Calu3 (cell line): Measurements from ENCODE around the gene GAMT. TPM values are rescaled to one million over a fixed set of nuclear protein-coding genes. Genes with fewer than 3 reads are reported as not detected.

Source experiments
- BruUV-seq: library from RNA; stranded (reverse); fragments of 400-500 nt; replicated peaks from 2 replicates; lab custom pipeline; 2021; lab: Mats Ljungman, UMichigan
- CTCF ChIA-PET: fragments of 300-600 bp; sonication (Branson Sonifier 250); formaldehyde crosslinking; loops from one replicate; lab custom pipeline; 2022; ENCODE audit warnings: antibody characterized with exemption; lab: Charles Lee
- DNase-seq: peaks from one replicate; pipeline ENCODE4 v3.0.0; 2022
- H3K27ac Mint-ChIP-seq: one replicate; pipeline ENCODE4 v1.8.0; 2022; ENCODE audit warnings: mixed read lengths; ENCODE audit not compliant: unreplicated experiment
- H3K27me3 Mint-ChIP-seq: one replicate; pipeline ENCODE4 v1.8.0; 2022; ENCODE audit warnings: mixed read lengths; ENCODE audit not compliant: unreplicated experiment
- H3K36me3 Mint-ChIP-seq: one replicate; pipeline ENCODE4 v1.8.0; 2022; ENCODE audit warnings: mild to moderate bottlenecking, moderate library complexity, mixed read lengths; ENCODE audit not compliant: insufficient read depth, unreplicated experiment
- H3K4me1 Mint-ChIP-seq: one replicate; pipeline ENCODE4 v1.8.0; 2022; ENCODE audit warnings: mild to moderate bottlenecking, low read depth, mixed read lengths; ENCODE audit not compliant: unreplicated experiment
- H3K4me3 Mint-ChIP-seq: one replicate; pipeline ENCODE4 v1.8.0; 2022; ENCODE audit warnings: mild to moderate bottlenecking, low read depth, moderate library complexity, mixed read lengths; ENCODE audit not compliant: unreplicated experiment
- H3K9me3 Mint-ChIP-seq: one replicate; pipeline ENCODE4 v1.8.0; 2022; ENCODE audit warnings: low read depth, mixed read lengths; ENCODE audit not compliant: unreplicated experiment
- intact Hi-C: fragments of 100-400 bp; cut with micrococcal nuclease; formaldehyde crosslinking; loops from one replicate; pipeline ENCODE4 v1.10.0; 2022; ENCODE audit not compliant: unreplicated experiment
- total RNA-seq: library from RNA; stranded (reverse); gene quantifications from 2 replicates; pipeline ENCODE4 v1.2.3, GENCODE V29; 2022
- TF ChIP-seq, protein P1 (sequence below): fragments of 200-600 bp; IDR thresholded peaks from one replicate; pipeline ENCODE4 v1.8.0; 2022; ENCODE audit warnings: antibody characterized with exemption; ENCODE audit not compliant: unreplicated experiment

Gene GAMT
- total RNA-seq, 1 experiment from 2014 or later: 14.3 TPM

GRCh38 chr19:1373042-1373533 lies 28.3 kb downstream of the GAMT start:
- no peak for DNase-seq
- H3K4me1 Mint-ChIP-seq: no peaks in the 10 kb centered on the region
- no peak overlapping the region for H3K4me3 Mint-ChIP-seq
- intact Hi-C loops: loop anchor here (2.0 kb wide), 1 partner anchor 94 kb away; no protein-coding TSS in a partner anchor
- TF ChIP-seq, protein P1, sequence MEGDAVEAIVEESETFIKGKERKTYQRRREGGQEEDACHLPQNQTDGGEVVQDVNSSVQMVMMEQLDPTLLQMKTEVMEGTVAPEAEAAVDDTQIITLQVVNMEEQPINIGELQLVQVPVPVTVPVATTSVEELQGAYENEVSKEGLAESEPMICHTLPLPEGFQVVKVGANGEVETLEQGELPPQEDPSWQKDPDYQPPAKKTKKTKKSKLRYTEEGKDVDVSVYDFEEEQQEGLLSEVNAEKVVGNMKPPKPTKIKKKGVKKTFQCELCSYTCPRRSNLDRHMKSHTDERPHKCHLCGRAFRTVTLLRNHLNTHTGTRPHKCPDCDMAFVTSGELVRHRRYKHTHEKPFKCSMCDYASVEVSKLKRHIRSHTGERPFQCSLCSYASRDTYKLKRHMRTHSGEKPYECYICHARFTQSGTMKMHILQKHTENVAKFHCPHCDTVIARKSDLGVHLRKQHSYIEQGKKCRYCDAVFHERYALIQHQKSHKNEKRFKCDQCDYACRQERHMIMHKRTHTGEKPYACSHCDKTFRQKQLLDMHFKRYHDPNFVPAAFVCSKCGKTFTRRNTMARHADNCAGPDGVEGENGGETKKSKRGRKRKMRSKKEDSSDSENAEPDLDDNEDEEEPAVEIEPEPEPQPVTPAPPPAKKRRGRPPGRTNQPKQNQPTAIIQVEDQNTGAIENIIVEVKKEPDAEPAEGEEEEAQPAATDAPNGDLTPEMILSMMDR: no peak
- H3K27me3 Mint-ChIP-seq: no peaks in the 10 kb centered on the region
- no TSS peak for BruUV-seq
- no peak overlapping the region for H3K27ac Mint-ChIP-seq
- no peaks in the 10 kb centered on the region for H3K9me3 Mint-ChIP-seq
- peaks cover 31% of the 10 kb centered on the region for H3K36me3 Mint-ChIP-seq
- CTCF ChIA-PET: interaction anchor here (1.0 kb wide), 1 partner anchor 94 kb away, joined by 3 read pairs; no protein-coding TSS in a partner anchor

DNA sequence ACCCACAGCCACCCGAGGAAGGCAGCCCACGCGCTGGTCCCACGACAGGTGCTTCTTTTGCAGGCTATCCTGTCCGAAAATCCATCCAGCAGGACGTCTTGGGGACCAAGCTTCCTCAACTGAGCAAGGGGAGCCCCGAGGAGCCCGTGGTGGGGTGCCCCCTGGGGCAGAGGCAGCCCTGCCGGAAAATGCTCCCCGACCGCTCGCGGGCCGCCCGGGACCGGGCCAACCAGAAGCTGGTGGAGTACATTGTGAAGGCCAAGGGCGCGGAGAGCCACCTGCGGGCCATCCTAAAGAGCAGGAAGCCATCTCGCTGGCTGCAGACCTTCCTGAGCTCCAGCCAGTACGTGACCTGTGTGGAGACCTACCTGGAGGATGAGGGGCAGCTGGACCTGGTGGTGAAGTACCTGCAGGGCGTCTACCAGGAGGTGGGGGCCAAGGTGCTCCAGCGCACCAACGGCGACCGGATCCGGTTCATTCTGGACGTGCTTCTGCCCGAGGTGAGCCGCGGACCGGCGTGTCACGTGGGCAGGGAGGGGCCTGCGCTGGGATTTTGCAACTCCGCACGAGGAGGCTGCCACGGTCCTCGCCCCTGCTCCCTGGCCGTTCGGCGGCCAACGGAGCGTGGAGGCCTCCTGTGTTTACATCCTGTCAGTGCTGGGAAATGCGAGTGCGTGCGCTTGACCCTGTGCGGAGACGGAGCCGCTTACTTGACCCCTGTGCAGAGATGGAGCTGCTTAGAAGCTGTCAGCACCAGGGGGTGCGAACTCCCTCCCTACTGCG lies 30.6 kb downstream of the GAMT start:
- no peak overlapping the region for H3K27ac Mint-ChIP-seq
- CTCF ChIA-PET: interaction anchor here (0.6 kb wide), 1 partner anchor 193 kb away, joined by 4 read pairs; no protein-coding TSS in a partner anchor
- no peak for DNase-seq
- peaks cover 23% of the 10 kb centered on the region for H3K36me3 Mint-ChIP-seq
- TF ChIP-seq, protein P1: no peak
- H3K27me3 Mint-ChIP-seq: no peaks in the 10 kb centered on the region
- no peaks in the 10 kb centered on the region for H3K9me3 Mint-ChIP-seq
- H3K4me3 Mint-ChIP-seq: no peak overlapping the region
- no peaks in the 10 kb centered on the region for H3K4me1 Mint-ChIP-seq
- intact Hi-C loops: no loop called here
- BruUV-seq: no TSS peak

DNA sequence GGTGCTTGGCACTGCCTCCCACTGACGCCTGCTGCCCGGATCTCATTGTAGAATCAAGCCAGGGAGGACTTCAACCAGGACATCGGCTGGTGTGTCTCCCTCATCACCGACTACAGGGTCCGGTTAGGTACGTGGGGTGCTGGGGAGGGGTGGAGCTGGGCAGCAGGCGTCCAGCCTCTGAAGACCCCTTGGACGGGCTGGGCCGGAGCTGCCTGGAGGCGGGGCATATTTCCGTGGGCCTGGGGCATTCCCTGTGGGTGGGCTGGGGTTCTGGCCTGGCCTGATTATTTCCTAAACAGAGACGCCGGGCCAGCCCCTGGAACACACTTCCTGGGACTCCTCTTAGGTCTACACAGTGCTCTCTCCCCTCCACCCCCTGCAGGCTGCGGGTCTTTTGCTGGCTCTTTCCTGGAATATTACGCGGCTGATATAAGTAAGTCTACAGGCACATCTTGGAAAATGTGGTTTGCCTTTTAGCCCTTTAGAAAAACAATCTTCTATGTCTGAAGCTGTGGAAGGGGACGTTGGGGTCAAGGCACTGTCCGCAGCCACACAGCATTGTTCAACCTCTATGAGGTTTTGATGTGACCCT lies 32.0 kb downstream of the GAMT start:
- Mint-ChIP-seq H3K36me3 (peaks cover 33% of the 10 kb centered on the region), H3K9me3 (no peaks in the 10 kb centered on the region), H3K27me3 (no peaks in the 10 kb centered on the region), H3K27ac (no peak overlapping the region), H3K4me3 (no peak overlapping the region), H3K4me1 (no peaks in the 10 kb centered on the region)
- CTCF ChIA-PET: interaction anchor here (0.6 kb wide), 1 partner anchor 57 kb away, joined by 3 read pairs; no protein-coding TSS in a partner anchor
- no peak for DNase-seq
- TF ChIP-seq, protein P1: no peak
- BruUV-seq: no TSS peak
- intact Hi-C loops: no loop called here

- intact Hi-C loops: no loop called here
- Mint-ChIP-seq H3K27me3 (no peaks in the 10 kb centered on the region), H3K36me3 (peaks cover 32% of the 10 kb centered on the region), H3K4me1 (no peaks in the 10 kb centered on the region), H3K27ac (no peak overlapping the region), H3K9me3 (no peaks in the 10 kb centered on the region), H3K4me3 (no peak overlapping the region)
- BruUV-seq: no TSS peak
- TF ChIP-seq, protein P1: no peak
- DNase-seq: no peak
- CTCF ChIA-PET: no interaction called here
Observed at GRCh38 chr19:1366899-1367870, 34.2 kb downstream of the GAMT start.
